Sigmoid colon (tissue), 7 donors: ENCODE data around the gene TMEM59L. TPM values are rescaled to one million over a fixed set of nuclear protein-coding genes. Genes with fewer than 3 reads are reported as not detected.

ENCODE experiments used
- DNase-seq: peaks from one replicate; pipeline ENCODE4 v3.0.0-alpha.2; 2019
- H3K27ac ChIP-seq, 4 donors: fragments of 200-600 bp; sonication (generic); one replicate each; pipeline ENCODE4 v1.5.1; 2016 to 2019; ENCODE audit warnings: mild to moderate bottlenecking in 1 of 4
- H3K27me3 ChIP-seq, 3 donors: fragments of 200-600 bp; sonication (generic); one replicate each; pipeline ENCODE4 v1.5.1; 2019; ENCODE audit warnings: mild to moderate bottlenecking in 1 of 3
- H3K36me3 ChIP-seq, 4 donors: fragments of 200-600 bp; sonication (generic); one replicate each; pipeline ENCODE4 v1.5.1; 2016 to 2019
- H3K4me1 ChIP-seq, 4 donors: fragments of 200-600 bp; sonication (generic); one replicate each; pipeline ENCODE4 v1.5.1; 2017 to 2019
- H3K4me3 ChIP-seq, 4 donors: fragments of 200-600 bp; sonication (generic); one replicate each; pipeline ENCODE4 v1.5.1; 2017 to 2019; ENCODE audit warnings: mild to moderate bottlenecking in 2 of 4, moderate library complexity in 1 of 4
- H3K9me3 ChIP-seq, 4 donors: fragments of 200-600 bp in 3 of 4; sonication (generic) in 3 of 4; one replicate each; pipeline versions ENCODE4 v1.5.1 to v1.6.1; 2013 to 2019
- EP300 ChIP-seq, 4 donors: sonication (generic); formaldehyde crosslinking; IDR thresholded peaks; one replicate each; pipeline ENCODE4 v1.6.1; 2017; ENCODE audit warnings: antibody characterized with exemption in 4 of 4
- POLR2A ChIP-seq, 2 donors: fragments of 450-650 bp; IDR thresholded peaks; one replicate each; pipeline ENCODE4 v1.6.1; 2016; ENCODE audit warnings: antibody characterized with exemption in 2 of 2, mild to moderate bottlenecking in 2 of 2, moderate library complexity in 2 of 2
- POLR2AphosphoS5 ChIP-seq, 4 donors: sonication (generic); formaldehyde crosslinking; IDR thresholded peaks; one replicate each; pipeline ENCODE4 v1.6.1; 2017; ENCODE audit warnings: antibody characterized with exemption in 4 of 4
- WGBS, 2 donors: extraction: QIAGEN DNeasy Blood & Tissue Kit; methylation state at CpG; one replicate each; pipeline ENCODE4 v1.1.7; 2013; 5-methylcytosine and 5-hydroxymethylcytosine counted together
- intact Hi-C: fragments of 100-400 bp; cut with DNase I; formaldehyde crosslinking; loops from one replicate; pipeline ENCODE4 v1.15.1; 2023
- polyA plus RNA-seq, 3 donors: library from polyadenylated mRNA; stranded (reverse); fragments of 200-250 nt; gene quantifications; one replicate each; pipeline ENCODE4 v1.2.3, GENCODE V29; 2013
- total RNA-seq, 4 donors: library from RNA; depleted of rRNA; stranded (reverse); fragments of >200 nt; gene quantifications; one replicate each; pipeline ENCODE4 v1.1.0, GENCODE V29; 2016
- TF ChIP-seq, protein P1 (sequence below), 4 experiments: fragments of 450-650 bp in 3 of 4; fragments of 200-600 bp in 1 of 4; IDR thresholded peaks; one replicate each; pipeline ENCODE4 v1.5.1; 2016 to 2019; ENCODE audit warnings: antibody characterized with exemption in 4 of 4, mild to moderate bottlenecking in 3 of 4, moderate library complexity in 2 of 4
- donor health status: healthy with polysubstance abuse.
- donor health status: Bipolar disorder and iron deficiency.
- donor health status: healthy.

The TMEM59L gene
- total and polyA plus RNA-seq, 7 donors, result 0.82 to 6.4 (median 5.0) TPM; not detected in 2

DNA sequence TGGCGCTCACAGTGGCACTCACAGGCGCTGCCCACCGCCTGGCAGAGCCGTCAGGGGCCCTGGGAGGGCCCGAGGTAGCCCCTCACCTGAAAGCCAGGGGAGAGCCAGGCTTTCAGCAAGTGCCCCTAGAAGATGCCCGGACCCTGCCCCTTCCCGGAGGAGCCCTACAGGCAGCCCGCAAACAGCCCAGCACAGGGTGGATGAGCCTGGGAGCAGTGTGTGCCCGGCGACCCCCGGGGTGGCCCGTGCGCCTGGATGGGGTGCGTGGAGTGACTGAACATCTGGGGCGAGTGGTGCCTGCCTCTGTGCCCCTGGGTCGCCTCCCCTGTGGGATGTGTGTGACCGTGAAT, 7.5 kb upstream of the TMEM59L start:
- WGBS, 2 donors, result 11 to 16% methylated on average over 17 of the region's 17 CpGs
- Histone ChIP-seq H3K9me3 (no peaks in the 10 kb centered on the region), H3K4me1 (peaks cover 0 to 34% (median 29%) of the 10 kb centered on the region in 4 donors), H3K27ac (no peak overlapping the region), H3K36me3 (no peaks in the 10 kb centered on the region), H3K4me3 (no peak overlapping the region), H3K27me3 (peaks cover 54 to 96% (median 76%) of the 10 kb centered on the region in 3 donors)
- no peak for DNase-seq
- TF ChIP-seq POLR2AphosphoS5 (IDR thresholded peaks at IDR 0.05) (no peak), EP300 (IDR thresholded peaks at IDR 0.05) (no peak), POLR2A (IDR thresholded peaks at IDR 0.05) (no peak)
- TF ChIP-seq, protein P1, sequence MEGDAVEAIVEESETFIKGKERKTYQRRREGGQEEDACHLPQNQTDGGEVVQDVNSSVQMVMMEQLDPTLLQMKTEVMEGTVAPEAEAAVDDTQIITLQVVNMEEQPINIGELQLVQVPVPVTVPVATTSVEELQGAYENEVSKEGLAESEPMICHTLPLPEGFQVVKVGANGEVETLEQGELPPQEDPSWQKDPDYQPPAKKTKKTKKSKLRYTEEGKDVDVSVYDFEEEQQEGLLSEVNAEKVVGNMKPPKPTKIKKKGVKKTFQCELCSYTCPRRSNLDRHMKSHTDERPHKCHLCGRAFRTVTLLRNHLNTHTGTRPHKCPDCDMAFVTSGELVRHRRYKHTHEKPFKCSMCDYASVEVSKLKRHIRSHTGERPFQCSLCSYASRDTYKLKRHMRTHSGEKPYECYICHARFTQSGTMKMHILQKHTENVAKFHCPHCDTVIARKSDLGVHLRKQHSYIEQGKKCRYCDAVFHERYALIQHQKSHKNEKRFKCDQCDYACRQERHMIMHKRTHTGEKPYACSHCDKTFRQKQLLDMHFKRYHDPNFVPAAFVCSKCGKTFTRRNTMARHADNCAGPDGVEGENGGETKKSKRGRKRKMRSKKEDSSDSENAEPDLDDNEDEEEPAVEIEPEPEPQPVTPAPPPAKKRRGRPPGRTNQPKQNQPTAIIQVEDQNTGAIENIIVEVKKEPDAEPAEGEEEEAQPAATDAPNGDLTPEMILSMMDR (IDR thresholded peaks at IDR 0.05), result no peak
- intact Hi-C loops, result no loop called here

GRCh38 chr19:18605546-18606280, 7.0 kb upstream of the TMEM59L start:
- no peak for TF ChIP-seq POLR2AphosphoS5 (IDR thresholded peaks at IDR 0.05)
- no peak for TF ChIP-seq POLR2A (IDR thresholded peaks at IDR 0.05)
- TF ChIP-seq EP300 (IDR thresholded peaks at IDR 0.05), result no peak
- Histone ChIP-seq H3K9me3 (no peaks in the 10 kb centered on the region), H3K27me3 (peaks cover 60 to 96% (median 78%) of the 10 kb centered on the region in 3 donors), H3K4me3 (peak overlapping the region in 3 of 4 donors; percentile 7 to 34 (median 20)), H3K27ac (no peak overlapping the region), H3K4me1 (peaks cover 0 to 36% (median 31%) of the 10 kb centered on the region in 4 donors), H3K36me3 (no peaks in the 10 kb centered on the region)
- intact Hi-C loops, result no loop called here
- DNase-seq, result no peak
- 2 to 3% methylated on average over 65 of the region's 65 CpGs for WGBS, 2 donors

DNA sequence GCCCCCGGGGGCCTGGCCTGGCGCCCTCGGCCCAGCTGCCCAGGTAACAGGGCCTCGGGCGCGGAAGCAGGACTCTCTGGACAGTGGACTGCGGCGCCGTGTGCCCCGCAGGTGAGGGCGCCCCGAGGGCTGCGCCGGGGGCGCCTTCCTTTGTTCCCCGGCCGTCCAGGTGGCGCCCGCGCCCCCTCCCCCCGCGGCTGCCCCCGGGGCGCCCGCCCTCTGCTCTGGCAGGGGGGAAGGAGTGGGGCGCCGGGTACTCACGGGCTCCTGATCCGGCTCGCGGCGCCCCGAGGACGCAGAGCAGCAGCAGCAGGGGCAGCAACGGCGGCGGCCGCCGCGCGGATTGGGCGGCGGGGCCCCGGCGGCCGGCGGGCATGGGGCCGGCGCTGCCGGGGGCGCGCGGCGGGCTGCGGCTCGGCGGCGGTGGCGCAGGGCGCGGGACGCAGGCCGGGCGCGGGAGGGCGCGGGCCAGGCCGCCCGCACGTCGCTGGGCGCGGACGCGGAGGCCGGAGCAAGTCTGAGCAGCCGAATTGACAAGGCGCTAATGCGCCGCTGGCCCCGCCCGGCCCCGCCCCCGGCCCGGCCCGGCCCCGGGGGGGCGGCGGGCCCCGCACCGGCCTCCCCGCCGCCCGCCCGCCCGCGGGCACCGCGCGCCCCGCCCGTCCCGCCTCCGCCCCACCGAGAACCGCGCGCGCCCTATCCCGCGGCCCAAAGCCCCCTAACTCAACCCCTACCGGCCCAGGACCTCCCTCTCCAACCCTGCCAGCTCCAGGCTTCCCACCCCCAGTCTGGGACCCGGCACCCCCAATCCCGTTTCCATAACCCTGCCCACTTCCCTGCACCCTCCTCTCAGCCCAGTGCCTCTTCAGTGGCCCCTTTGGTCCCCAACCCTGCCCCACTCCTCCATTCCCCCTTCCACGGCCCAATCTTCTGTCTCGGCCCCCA, 6.1 kb upstream of the TMEM59L start, which contains the start of gene CRLF1:
TSS of gene CRLF1 (minus strand) at position 519 of the 945 bp plus-strand sequence. CDS start at position 376, 143 bp downstream.
- intact Hi-C loops, result no loop called here
- no peak within 1 kb of the TSS for H3K27ac ChIP-seq
- WGBS, 2 donors, result 1% methylated on average over 116 of the region's 116 CpGs
- TF ChIP-seq EP300 (IDR thresholded peaks at IDR 0.05) (no peak), POLR2A (IDR thresholded peaks at IDR 0.05) (no peak), POLR2AphosphoS5 (IDR thresholded peaks at IDR 0.05) (no peak)
- TF ChIP-seq, protein P1 (IDR thresholded peaks at IDR 0.05), result no peak
- H3K27me3 ChIP-seq, result peaks cover 68 to 96% (median 83%) of the 10 kb centered on the region in 3 donors
- peaks cover 0 to 45% (median 37%) of the 10 kb centered on the region in 4 donors for H3K4me1 ChIP-seq
- no peaks in the 10 kb centered on the region for H3K36me3 ChIP-seq
- DNase-seq, result no peak
- H3K4me3 ChIP-seq, result peak within 1 kb of the TSS in 3 of 4 donors; percentile 7 to 34 (median 21)
- H3K9me3 ChIP-seq, result no peaks in the 10 kb centered on the region

DNA sequence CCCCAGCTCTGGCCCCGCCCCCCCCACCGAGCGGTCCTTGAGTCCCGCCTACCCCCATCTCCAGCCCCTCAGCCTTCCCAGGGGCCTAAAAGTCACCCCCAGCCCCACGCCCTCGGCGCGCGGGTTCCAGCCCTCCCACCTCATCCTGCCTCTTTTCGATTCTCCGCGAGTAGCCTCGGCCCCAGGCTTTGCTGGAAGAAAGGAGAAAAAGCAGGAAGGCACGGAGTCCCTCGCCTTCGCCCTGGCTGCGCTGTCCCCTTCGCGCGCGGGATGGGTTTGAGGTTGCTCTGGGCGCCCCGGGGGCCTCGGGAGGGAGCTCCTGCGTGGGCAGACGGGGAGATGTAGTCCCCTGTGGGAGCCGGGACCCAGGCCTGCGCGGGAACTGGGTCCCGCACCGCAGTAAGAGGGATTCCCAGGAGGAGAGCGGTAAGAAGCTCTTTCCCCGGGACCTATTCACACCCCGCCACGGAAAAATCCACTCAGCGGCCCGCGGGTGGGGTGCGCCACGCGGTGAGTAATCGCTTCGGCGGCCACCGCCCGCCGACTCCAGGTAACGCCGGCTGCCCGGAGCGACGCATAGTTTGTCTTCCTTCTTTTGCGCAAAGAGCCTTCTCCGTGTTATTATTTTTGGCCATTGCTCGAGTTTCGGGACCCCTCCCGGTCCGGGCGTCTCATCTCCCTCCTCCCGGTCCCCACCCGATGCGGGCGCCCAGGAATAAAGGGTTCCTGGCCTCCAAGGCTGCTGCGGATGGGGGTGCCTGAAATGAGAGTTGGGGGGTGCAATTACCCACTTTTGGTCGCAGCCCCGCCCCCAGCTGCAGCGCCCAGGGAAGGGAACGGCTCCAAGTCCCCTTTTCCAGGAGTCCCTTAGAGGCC, 5.2 kb upstream of the TMEM59L start:
- Histone ChIP-seq H3K4me3 (peak overlapping the region in 2 of 4 donors; percentile 21 to 25), H3K9me3 (no peaks in the 10 kb centered on the region), H3K4me1 (peaks cover 0 to 54% (median 46%) of the 10 kb centered on the region in 4 donors), H3K27me3 (peaks cover 77 to 96% (median 85%) of the 10 kb centered on the region in 3 donors), H3K27ac (no peak overlapping the region), H3K36me3 (no peaks in the 10 kb centered on the region)
- 2 to 3% methylated on average over 68 of the region's 68 CpGs for WGBS, 2 donors
- no peak for TF ChIP-seq POLR2A (IDR thresholded peaks at IDR 0.05)
- no peak for TF ChIP-seq POLR2AphosphoS5 (IDR thresholded peaks at IDR 0.05)
- no peak for TF ChIP-seq EP300 (IDR thresholded peaks at IDR 0.05)
- TF ChIP-seq, protein P1 (IDR thresholded peaks at IDR 0.05), result no peak
- intact Hi-C loops, result no loop called here
- DNase-seq, result no peak
